Measurements from ENCODE around the gene ADAM12. TPM values are rescaled to one million over a fixed set of nuclear protein-coding genes. Genes with fewer than 3 reads are reported as not detected.

The ADAM12 gene
- total RNA-seq, 1 donor from 2014 or later: 41.7 TPM

GRCh38 chr10:126336801-126337200 lies 51.5 kb downstream of the ADAM12 start:
- Mint-ChIP-seq H3K27me3 (ENCODE audit: unreplicated experiment) (no peaks in the 10 kb centered on the region), H3K27ac (ENCODE audit: unreplicated experiment) (no peak overlapping the region), H3K4me3 (ENCODE audit: unreplicated experiment) (no peak overlapping the region), H3K9me3 (ENCODE audit: unreplicated experiment) (peaks cover 4% of the 10 kb centered on the region), H3K36me3 (ENCODE audit: unreplicated experiment) (peaks cover 3% of the 10 kb centered on the region), H3K4me1 (ENCODE audit: unreplicated experiment) (peaks cover 10% of the 10 kb centered on the region)
- TF ChIP-seq CTCF (IDR thresholded peaks at IDR 0.05): no peak
- DNase-seq (ENCODE audit: extremely low spot score, unreplicated experiment): no peak

GRCh38 chr10:126334272-126334671 lies 54.0 kb downstream of the ADAM12 start:
- H3K36me3 Mint-ChIP-seq (ENCODE audit: unreplicated experiment): no peaks in the 10 kb centered on the region
- no peaks in the 10 kb centered on the region for H3K27me3 Mint-ChIP-seq (ENCODE audit: unreplicated experiment)
- H3K27ac Mint-ChIP-seq (ENCODE audit: unreplicated experiment): peak overlapping the region; percentile 19
- DNase-seq (ENCODE audit: extremely low spot score, unreplicated experiment): no peak
- H3K4me1 Mint-ChIP-seq (ENCODE audit: unreplicated experiment): peaks cover 10% of the 10 kb centered on the region
- H3K9me3 Mint-ChIP-seq (ENCODE audit: unreplicated experiment): peaks cover 1% of the 10 kb centered on the region
- H3K4me3 Mint-ChIP-seq (ENCODE audit: unreplicated experiment): no peak overlapping the region
- TF ChIP-seq CTCF (IDR thresholded peaks at IDR 0.05): no peak

GRCh38 chr10:126332576-126332975 lies 55.7 kb downstream of the ADAM12 start:
- DNase-seq (ENCODE audit: extremely low spot score, unreplicated experiment): no peak
- H3K4me3 Mint-ChIP-seq (ENCODE audit: unreplicated experiment): no peak overlapping the region
- H3K4me1 Mint-ChIP-seq (ENCODE audit: unreplicated experiment): peaks cover 10% of the 10 kb centered on the region
- no peaks in the 10 kb centered on the region for H3K9me3 Mint-ChIP-seq (ENCODE audit: unreplicated experiment)
- H3K36me3 Mint-ChIP-seq (ENCODE audit: unreplicated experiment): peaks cover 5% of the 10 kb centered on the region
- TF ChIP-seq CTCF (IDR thresholded peaks at IDR 0.05): no peak
- no peak overlapping the region for H3K27ac Mint-ChIP-seq (ENCODE audit: unreplicated experiment)
- no peaks in the 10 kb centered on the region for H3K27me3 Mint-ChIP-seq (ENCODE audit: unreplicated experiment)

GRCh38 chr10:126331101-126331500 lies 57.2 kb downstream of the ADAM12 start:
- Mint-ChIP-seq H3K36me3 (ENCODE audit: unreplicated experiment) (peaks cover 8% of the 10 kb centered on the region), H3K4me1 (ENCODE audit: unreplicated experiment) (peaks cover 10% of the 10 kb centered on the region), H3K27me3 (ENCODE audit: unreplicated experiment) (no peaks in the 10 kb centered on the region), H3K27ac (ENCODE audit: unreplicated experiment) (no peak overlapping the region), H3K9me3 (ENCODE audit: unreplicated experiment) (no peaks in the 10 kb centered on the region), H3K4me3 (ENCODE audit: unreplicated experiment) (no peak overlapping the region)
- no peak for DNase-seq (ENCODE audit: extremely low spot score, unreplicated experiment)
- TF ChIP-seq CTCF (IDR thresholded peaks at IDR 0.05): no peak

- Mint-ChIP-seq H3K9me3 (ENCODE audit: unreplicated experiment) (no peaks in the 10 kb centered on the region), H3K36me3 (ENCODE audit: unreplicated experiment) (peaks cover 24% of the 10 kb centered on the region), H3K4me3 (ENCODE audit: unreplicated experiment) (no peak overlapping the region), H3K27ac (ENCODE audit: unreplicated experiment) (no peak overlapping the region), H3K27me3 (ENCODE audit: unreplicated experiment) (no peaks in the 10 kb centered on the region), H3K4me1 (ENCODE audit: unreplicated experiment) (peaks cover 12% of the 10 kb centered on the region)
- no peak for TF ChIP-seq CTCF (IDR thresholded peaks at IDR 0.05)
- DNase-seq (ENCODE audit: extremely low spot score, unreplicated experiment): no peak
Measured at GRCh38 chr10:126324826-126325225, 63.5 kb downstream of the ADAM12 start.

All from osteocyte (in vitro differentiated cells).